PC-3 (cell line): ENCODE results near the gene PDE9A. TPM values are rescaled to one million over a fixed set of nuclear protein-coding genes. Genes with fewer than 3 reads are reported as not detected.

Experiments
- ATAC-seq: fragments of 200-7000 bp; cut with Tn5 transposase; 2 replicates; pipeline ENCODE4 v1.9.1; 2020; ENCODE audit warnings: mild to moderate bottlenecking, moderate library complexity
- BruUV-seq: library from RNA; stranded (reverse); fragments of 400-500 nt; replicated peaks from 2 replicates; lab custom pipeline; 2021; lab: Mats Ljungman, UMichigan
- CTCF ChIA-PET: fragments of 300-600 bp; sonication (Branson Sonifier 250); formaldehyde crosslinking; loops from one replicate; lab custom pipeline; 2022; ENCODE audit warnings: antibody characterized with exemption; lab: Charles Lee
- POLR2A ChIA-PET: fragments of 300-600 bp; sonication (Branson Sonifier 250); formaldehyde crosslinking; loops from one replicate; lab custom pipeline; 2022; ENCODE audit warnings: antibody characterized with exemption; ENCODE audit not compliant: unreplicated experiment; lab: Charles Lee
- DNase-seq: peaks from one replicate; pipeline ENCODE4 v3.0.0-alpha.2; 2015
- H2AFZ ChIP-seq: fragments of 300-600 bp; sonication (generic); 2 replicates; pipeline ENCODE4 v1.6.0; 2016; ENCODE audit warnings: antibody characterized with exemption, low read length
- H3F3A ChIP-seq: fragments of 300-600 bp; sonication (generic); one replicate; pipeline ENCODE4 v1.6.0; 2017; ENCODE audit warnings: antibody characterized with exemption, low read length, control low read depth, mild to moderate bottlenecking; ENCODE audit not compliant: unreplicated experiment
- H3K27ac ChIP-seq: fragments of 300-600 bp; sonication (generic); 2 replicates; pipeline ENCODE4 v1.5.1; 2016; ENCODE audit warnings: mild to moderate bottlenecking, low read length
- H3K27me3 ChIP-seq: fragments of 300-600 bp; sonication (generic); 2 replicates; pipeline ENCODE4 v1.6.1; 2016; ENCODE audit warnings: low read length, mixed read lengths
- H3K36me3 ChIP-seq: fragments of 300-600 bp; sonication (generic); 2 replicates; pipeline ENCODE4 v1.6.1; 2016; ENCODE audit warnings: low read depth, mixed run types, low read length, mixed read lengths
- H3K4me1 ChIP-seq: fragments of 300-600 bp; sonication (generic); 2 replicates; pipeline ENCODE4 v1.5.1; 2016; ENCODE audit warnings: low read length; ENCODE audit not compliant: insufficient read depth
- H3K4me2 ChIP-seq: fragments of 300-600 bp; sonication (generic); 2 replicates; pipeline ENCODE4 v1.6.0; 2016; ENCODE audit warnings: low read length
- H3K4me3 ChIP-seq: fragments of 300-600 bp; sonication (generic); 2 replicates; pipeline ENCODE4 v1.5.1; 2016; ENCODE audit warnings: mild to moderate bottlenecking, low read length, mixed read lengths
- H3K79me2 ChIP-seq: fragments of 300-600 bp; sonication (generic); 2 replicates; pipeline ENCODE4 v1.6.1; 2017; ENCODE audit warnings: low read length, mixed read lengths
- H3K9ac ChIP-seq: fragments of 300-600 bp; sonication (generic); 2 replicates; pipeline ENCODE4 v1.6.0; 2016; ENCODE audit warnings: mild to moderate bottlenecking, low read length
- H3K9me2 ChIP-seq: fragments of 300-600 bp; sonication (generic); replicated peaks from 2 replicates; pipeline ENCODE4 v1.6.1; 2016; ENCODE audit warnings: mixed run types, low read length, mixed read lengths
- H3K9me3 ChIP-seq: fragments of 300-600 bp; sonication (generic); 2 replicates; pipeline ENCODE4 v1.6.1; 2016; ENCODE audit warnings: low read length, mixed read lengths
- H4K20me1 ChIP-seq: fragments of 300-600 bp; sonication (generic); 2 replicates; pipeline ENCODE4 v1.6.1; 2016; ENCODE audit warnings: low read length, mixed read lengths
- EZH2 ChIP-seq: fragments of 300-600 bp; sonication (generic); IDR thresholded peaks from one replicate; pipeline ENCODE4 v1.6.1; 2017; ENCODE audit warnings: antibody characterized with exemption, mild to moderate bottlenecking, low read length; ENCODE audit not compliant: unreplicated experiment
- EZH2phosphoT487 ChIP-seq: fragments of 300-600 bp; sonication (generic); IDR thresholded peaks from 2 replicates; pipeline ENCODE4 v1.6.1; 2018; ENCODE audit warnings: mild to moderate bottlenecking, antibody characterized with exemption, low read length, borderline replicate concordance
- intact Hi-C: fragments of 100-400 bp; cut with micrococcal nuclease; formaldehyde crosslinking; loops from 2 replicates; pipeline ENCODE4 v1.9.0; 2023
- total RNA-seq: library from RNA; depleted of rRNA; stranded (reverse); fragments of >200 nt; gene quantifications from 2 replicates; pipeline ENCODE4 v1.2.3, GENCODE V29; 2014
- TF ChIP-seq, protein P1 (sequence below): fragments of 300-600 bp; sonication (generic); conservative IDR thresholded peaks from 2 replicates; pipeline ENCODE4 v1.5.1; 2017; ENCODE audit warnings: antibody characterized with exemption, low read depth, mild to moderate bottlenecking, low read length

PDE9A gene
- total RNA-seq, 1 experiment from 2014 or later = 0.33 TPM

DNA sequence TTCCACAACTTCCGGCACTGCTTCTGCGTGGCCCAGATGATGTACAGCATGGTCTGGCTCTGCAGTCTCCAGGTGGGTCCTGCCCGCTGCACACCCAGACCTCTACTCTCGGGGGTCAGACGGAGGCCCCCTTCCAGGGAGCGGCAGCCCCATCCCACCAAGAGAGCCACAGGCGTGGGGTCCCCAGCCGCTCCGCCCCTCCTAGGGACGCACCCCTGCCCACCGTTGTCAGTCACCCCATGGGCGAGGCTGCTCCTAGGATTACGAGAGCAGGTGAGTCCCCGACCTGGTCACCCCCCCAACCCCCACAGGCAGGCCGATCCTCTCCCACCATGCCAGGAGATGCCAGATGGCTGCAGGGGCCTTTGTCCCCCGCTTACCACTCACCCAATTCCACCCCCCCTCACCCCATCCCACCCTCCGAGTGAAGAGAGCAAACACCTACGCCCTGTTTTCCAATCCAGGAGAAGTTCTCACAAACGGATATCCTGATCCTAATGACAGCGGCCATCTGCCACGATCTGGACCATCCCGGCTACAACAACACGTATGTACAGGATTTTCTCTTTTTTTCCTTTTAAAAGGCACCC, 107.0 kb downstream of the PDE9A start:
- Histone ChIP-seq H3K79me2 (no peaks in the 10 kb centered on the region), H3K9ac (no peak overlapping the region), H3K9me2 (no peaks in the 10 kb centered on the region), H3K4me2 (no peak overlapping the region), H3K4me1 (peaks cover 6% of the 10 kb centered on the region; the same call in 1 of the 2 replicates), H3K36me3 (no peaks in the 10 kb centered on the region), H3K9me3 (no peaks in the 10 kb centered on the region), H4K20me1 (no peaks in the 10 kb centered on the region), H3K27me3 (peaks cover 21% of the 10 kb centered on the region), H3K27ac (no peak overlapping the region), H2AFZ (no peak overlapping the region), H3K4me3 (no peak overlapping the region), H3F3A (no peaks in the 10 kb centered on the region)
- intact Hi-C loops = no loop called here
- no TSS peak for BruUV-seq
- no peak for DNase-seq
- ChIA-PET POLR2A (no interaction called here), CTCF (no interaction called here)
- ATAC-seq = no peak
- TF ChIP-seq EZH2 (no peak), EZH2phosphoT487 (no peak)
- TF ChIP-seq, protein P1, sequence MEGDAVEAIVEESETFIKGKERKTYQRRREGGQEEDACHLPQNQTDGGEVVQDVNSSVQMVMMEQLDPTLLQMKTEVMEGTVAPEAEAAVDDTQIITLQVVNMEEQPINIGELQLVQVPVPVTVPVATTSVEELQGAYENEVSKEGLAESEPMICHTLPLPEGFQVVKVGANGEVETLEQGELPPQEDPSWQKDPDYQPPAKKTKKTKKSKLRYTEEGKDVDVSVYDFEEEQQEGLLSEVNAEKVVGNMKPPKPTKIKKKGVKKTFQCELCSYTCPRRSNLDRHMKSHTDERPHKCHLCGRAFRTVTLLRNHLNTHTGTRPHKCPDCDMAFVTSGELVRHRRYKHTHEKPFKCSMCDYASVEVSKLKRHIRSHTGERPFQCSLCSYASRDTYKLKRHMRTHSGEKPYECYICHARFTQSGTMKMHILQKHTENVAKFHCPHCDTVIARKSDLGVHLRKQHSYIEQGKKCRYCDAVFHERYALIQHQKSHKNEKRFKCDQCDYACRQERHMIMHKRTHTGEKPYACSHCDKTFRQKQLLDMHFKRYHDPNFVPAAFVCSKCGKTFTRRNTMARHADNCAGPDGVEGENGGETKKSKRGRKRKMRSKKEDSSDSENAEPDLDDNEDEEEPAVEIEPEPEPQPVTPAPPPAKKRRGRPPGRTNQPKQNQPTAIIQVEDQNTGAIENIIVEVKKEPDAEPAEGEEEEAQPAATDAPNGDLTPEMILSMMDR = no peak

DNA sequence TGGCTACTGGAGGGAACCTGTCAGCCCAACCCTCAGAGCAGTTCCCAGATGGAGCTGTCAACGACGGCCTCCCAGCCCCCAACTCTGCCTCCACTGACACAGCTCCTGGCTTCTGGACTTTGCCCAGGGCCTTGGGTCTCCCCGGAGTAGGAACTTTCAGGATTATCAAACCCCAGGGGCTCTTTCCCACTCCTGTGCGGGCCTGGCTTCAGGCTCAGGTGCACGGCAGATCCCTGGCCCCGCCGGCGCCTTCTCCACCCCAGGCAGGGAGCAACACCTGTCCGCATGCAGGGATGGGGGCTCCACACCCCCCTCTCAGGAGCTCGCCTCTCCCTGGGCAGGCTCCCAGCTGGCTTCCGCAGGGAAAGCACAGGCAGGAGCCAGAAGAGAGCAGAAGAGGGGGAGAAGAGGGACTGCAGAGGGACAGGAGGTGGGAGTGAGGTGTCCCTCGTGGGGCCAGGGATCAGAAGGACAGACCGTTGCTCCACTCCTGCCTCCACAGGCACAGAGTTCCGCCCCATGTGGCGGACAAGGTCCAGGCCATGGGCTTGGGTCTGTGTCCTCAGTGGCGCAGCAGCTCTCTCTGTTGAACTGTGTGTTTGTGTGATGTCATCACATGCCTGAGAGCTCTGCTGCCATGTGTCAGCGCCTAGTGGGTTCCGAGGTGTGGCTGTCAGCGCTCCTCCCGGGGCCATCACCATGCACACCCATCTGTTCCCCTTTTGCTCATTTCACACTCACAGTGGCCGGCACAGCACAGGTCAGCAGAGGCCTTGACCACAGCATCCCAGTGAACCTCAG, 107.7 kb downstream of the PDE9A start:
- Histone ChIP-seq H3K9me3 (no peaks in the 10 kb centered on the region), H3K4me1 (peaks cover 6% of the 10 kb centered on the region; the same call in 1 of the 2 replicates), H3K4me3 (no peak overlapping the region), H4K20me1 (no peaks in the 10 kb centered on the region), H3K79me2 (no peaks in the 10 kb centered on the region), H3F3A (no peaks in the 10 kb centered on the region), H3K27ac (no peak overlapping the region), H3K36me3 (no peaks in the 10 kb centered on the region), H3K9me2 (no peaks in the 10 kb centered on the region), H3K9ac (no peak overlapping the region), H3K27me3 (peaks cover 15% of the 10 kb centered on the region; the same call in 1 of the 2 replicates), H3K4me2 (no peak overlapping the region), H2AFZ (no peak overlapping the region)
- intact Hi-C loops = no loop called here
- ChIA-PET CTCF (no interaction called here), POLR2A (no interaction called here)
- ATAC-seq (no peak), DNase-seq (no peak)
- TF ChIP-seq EZH2 (no peak), EZH2phosphoT487 (no peak)
- TF ChIP-seq, protein P1 = no peak
- no TSS peak for BruUV-seq
